ENCODE results near the gene CACNA1H. TPM values are rescaled to one million over a fixed set of nuclear protein-coding genes. Genes with fewer than 3 reads are reported as not detected.

CACNA1H gene
- total and polyA plus RNA-seq, 12 donors: 1.7 to 8.7 (median 2.5) TPM

DNA sequence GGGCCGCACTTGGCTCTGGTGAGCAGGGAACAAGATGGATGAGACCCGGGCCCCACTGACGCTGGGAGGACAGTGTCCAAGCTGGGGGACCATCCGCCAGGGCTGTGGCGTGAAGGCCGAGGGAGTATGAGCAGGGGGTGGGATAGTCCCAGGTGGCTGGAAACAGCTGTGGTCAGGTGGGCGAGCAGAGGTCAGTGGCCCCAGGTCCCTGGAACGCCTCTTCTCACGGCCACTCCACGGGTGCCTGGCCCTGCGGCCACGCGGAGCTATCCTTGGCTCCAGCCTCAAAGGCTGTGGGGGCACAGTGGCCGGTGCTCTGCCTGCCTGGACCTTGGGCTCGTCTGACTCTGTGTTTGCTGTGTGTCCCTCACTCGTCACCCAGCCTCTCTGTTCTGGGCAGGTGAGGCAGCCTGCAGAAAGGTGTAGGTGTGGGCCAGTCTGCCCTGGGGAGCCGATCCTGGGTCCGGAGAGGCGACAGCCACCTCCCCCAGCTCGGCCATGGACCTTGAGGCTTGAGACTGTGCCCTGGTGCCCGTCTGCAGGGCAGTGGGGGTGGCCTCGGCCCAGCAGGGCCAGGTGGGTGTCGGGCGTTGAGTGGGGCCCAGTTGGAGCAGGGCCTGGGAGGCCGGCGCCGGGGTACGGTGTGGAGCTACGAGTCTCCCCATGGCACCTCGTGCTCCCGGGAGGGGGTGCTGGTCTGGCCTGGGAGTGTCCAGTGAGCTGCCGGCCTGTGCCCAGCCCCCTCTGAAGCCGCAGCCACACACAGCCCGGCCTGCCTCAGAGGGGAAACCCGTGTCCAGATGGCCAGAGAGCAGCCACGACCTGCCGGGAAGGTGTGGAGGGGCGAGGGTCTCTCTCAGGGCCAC is 10.0 kb downstream of the CACNA1H start:
- H3K36me3 ChIP-seq: no peaks in the 10 kb centered on the region
- peaks cover 0 to 27% (median 17%) of the 10 kb centered on the region in 9 donors for H3K4me1 ChIP-seq
- no peak for DNase-seq
- no peak for ATAC-seq
- H3K4me3 ChIP-seq: no peak overlapping the region
- TF ChIP-seq, protein P1, sequence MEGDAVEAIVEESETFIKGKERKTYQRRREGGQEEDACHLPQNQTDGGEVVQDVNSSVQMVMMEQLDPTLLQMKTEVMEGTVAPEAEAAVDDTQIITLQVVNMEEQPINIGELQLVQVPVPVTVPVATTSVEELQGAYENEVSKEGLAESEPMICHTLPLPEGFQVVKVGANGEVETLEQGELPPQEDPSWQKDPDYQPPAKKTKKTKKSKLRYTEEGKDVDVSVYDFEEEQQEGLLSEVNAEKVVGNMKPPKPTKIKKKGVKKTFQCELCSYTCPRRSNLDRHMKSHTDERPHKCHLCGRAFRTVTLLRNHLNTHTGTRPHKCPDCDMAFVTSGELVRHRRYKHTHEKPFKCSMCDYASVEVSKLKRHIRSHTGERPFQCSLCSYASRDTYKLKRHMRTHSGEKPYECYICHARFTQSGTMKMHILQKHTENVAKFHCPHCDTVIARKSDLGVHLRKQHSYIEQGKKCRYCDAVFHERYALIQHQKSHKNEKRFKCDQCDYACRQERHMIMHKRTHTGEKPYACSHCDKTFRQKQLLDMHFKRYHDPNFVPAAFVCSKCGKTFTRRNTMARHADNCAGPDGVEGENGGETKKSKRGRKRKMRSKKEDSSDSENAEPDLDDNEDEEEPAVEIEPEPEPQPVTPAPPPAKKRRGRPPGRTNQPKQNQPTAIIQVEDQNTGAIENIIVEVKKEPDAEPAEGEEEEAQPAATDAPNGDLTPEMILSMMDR (IDR thresholded peaks at IDR 0.05): no peak
- 81 to 83% methylated on average over 38 of the region's 38 CpGs for WGBS, 2 donors
- intact Hi-C loops (cut with DNase I): no loop called here
- no peaks in the 10 kb centered on the region for H3K9me3 ChIP-seq
- H3K27me3 ChIP-seq: peaks cover 0 to 40% (median 20%) of the 10 kb centered on the region in 7 donors
- H3K27ac ChIP-seq: no peak overlapping the region

DNA sequence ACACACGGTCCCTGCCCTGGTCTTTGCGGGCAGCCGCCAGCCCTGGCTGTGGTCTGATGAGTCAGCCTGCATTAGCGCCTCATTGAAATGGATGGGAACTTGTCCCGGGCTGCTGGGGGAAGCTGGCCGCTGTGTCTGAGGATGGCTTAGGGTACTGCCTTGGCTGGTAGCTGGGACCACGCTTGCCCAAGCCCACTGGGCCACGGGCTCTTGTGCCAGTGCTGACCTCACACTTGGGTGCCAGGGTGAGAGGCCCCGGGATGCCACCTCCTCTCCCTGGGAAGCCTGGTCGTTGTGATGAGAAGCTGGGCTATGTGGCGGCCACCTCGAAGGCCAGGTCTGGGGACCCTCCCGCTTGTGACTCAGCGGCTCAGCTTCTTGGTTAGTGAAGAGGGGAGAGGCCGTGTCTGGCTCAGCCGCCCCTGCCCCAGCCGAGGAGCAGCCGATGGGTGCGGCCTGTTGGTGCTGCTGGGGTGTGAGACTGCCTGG is 10.7 kb downstream of the CACNA1H start:
- no peak overlapping the region for H3K27ac ChIP-seq
- 69 to 73% methylated on average over 19 of the region's 19 CpGs for WGBS, 2 donors
- peaks cover 0 to 27% (median 17%) of the 10 kb centered on the region in 9 donors for H3K4me1 ChIP-seq
- TF ChIP-seq, protein P1 (IDR thresholded peaks at IDR 0.05): no peak
- no peak for DNase-seq
- intact Hi-C loops (cut with DNase I): no loop called here
- peaks cover 0 to 34% (median 18%) of the 10 kb centered on the region in 7 donors for H3K27me3 ChIP-seq
- H3K9me3 ChIP-seq: no peaks in the 10 kb centered on the region
- no peaks in the 10 kb centered on the region for H3K36me3 ChIP-seq
- no peak for ATAC-seq
- no peak overlapping the region for H3K4me3 ChIP-seq

- peaks cover 0 to 23% (median 16%) of the 10 kb centered on the region in 9 donors for H3K4me1 ChIP-seq
- TF ChIP-seq, protein P1 (IDR thresholded peaks at IDR 0.05): no peak
- DNase-seq: no peak
- H3K9me3 ChIP-seq: no peaks in the 10 kb centered on the region
- H3K36me3 ChIP-seq: no peaks in the 10 kb centered on the region
- WGBS, 2 donors: 88 to 91% methylated on average over 14 of the region's 14 CpGs
- H3K27me3 ChIP-seq: peaks cover 0 to 30% (median 15%) of the 10 kb centered on the region in 7 donors
- no peak for ATAC-seq
- no peak overlapping the region for H3K27ac ChIP-seq
- intact Hi-C loops (cut with DNase I): no loop called here
- H3K4me3 ChIP-seq: no peak overlapping the region
These were observed 11.5 kb downstream of the CACNA1H start for GRCh38 chr16:1164382-1164781.

DNA sequence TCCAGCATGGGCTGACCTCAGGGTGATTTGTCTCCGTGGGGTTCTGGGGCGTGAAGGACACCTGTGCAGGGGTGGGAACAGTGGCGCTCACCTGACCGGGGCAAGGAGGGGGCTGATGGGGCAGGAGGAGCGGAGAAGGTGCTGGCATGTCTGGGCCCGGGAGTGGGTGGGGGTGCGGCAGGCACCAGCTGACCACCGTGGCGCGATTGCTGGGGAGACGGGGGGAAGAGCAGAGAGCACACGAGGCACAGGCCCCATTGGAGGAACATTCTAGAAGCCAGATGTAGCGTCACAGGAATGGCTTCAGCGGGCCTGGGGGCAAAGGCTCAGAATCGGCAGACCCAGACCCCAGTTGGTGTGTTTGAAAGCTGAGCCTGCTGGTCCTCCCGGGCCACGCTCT is 12.1 kb downstream of the CACNA1H start:
- ATAC-seq (no peak), DNase-seq (no peak)
- no peaks in the 10 kb centered on the region for H3K9me3 ChIP-seq
- no peaks in the 10 kb centered on the region for H3K36me3 ChIP-seq
- TF ChIP-seq, protein P1 (IDR thresholded peaks at IDR 0.05): no peak
- H3K27me3 ChIP-seq: peaks cover 0 to 32% (median 15%) of the 10 kb centered on the region in 7 donors
- H3K27ac ChIP-seq: no peak overlapping the region
- WGBS, 2 donors: 90 to 91% methylated on average over 17 of the region's 17 CpGs
- intact Hi-C loops (cut with DNase I): no loop called here
- H3K4me1 ChIP-seq: peaks cover 0 to 19% (median 11%) of the 10 kb centered on the region in 9 donors
- H3K4me3 ChIP-seq: no peak overlapping the region
